ENCODE results near the gene SYK.

The SYK gene

GRCh38 chr9:90903766-90904424, 102.3 kb downstream of the SYK start:
- no peak for TF ChIP-seq CTCF (IDR thresholded peaks at IDR 0.05; ENCODE audit: borderline replicate concordance, insufficient read depth, low read depth, low read length)
- no peak overlapping the region for H3K4me3 ChIP-seq (ENCODE audit: low read depth, low read length)

GRCh38 chr9:90904706-90905478, 103.3 kb downstream of the SYK start:
- no peak overlapping the region for H3K4me3 ChIP-seq (ENCODE audit: low read depth, low read length)
- TF ChIP-seq CTCF (IDR thresholded peaks at IDR 0.05; ENCODE audit: borderline replicate concordance, insufficient read depth, low read depth, low read length) = no peak

- H3K4me3 ChIP-seq (ENCODE audit: low read depth, low read length) = no peak overlapping the region
- TF ChIP-seq CTCF (IDR thresholded peaks at IDR 0.05; ENCODE audit: borderline replicate concordance, insufficient read depth, low read depth, low read length) = no peak
These were observed 104.2 kb downstream of the SYK start for GRCh38 chr9:90905822-90906221.

GRCh38 chr9:90906316-90907055, 104.9 kb downstream of the SYK start:
- no peak overlapping the region for H3K4me3 ChIP-seq (ENCODE audit: low read depth, low read length)

GRCh38 chr9:90907056-90907445, 105.4 kb downstream of the SYK start:
- no peak for TF ChIP-seq CTCF (IDR thresholded peaks at IDR 0.05; ENCODE audit: borderline replicate concordance, insufficient read depth, low read depth, low read length)
- no peak overlapping the region for H3K4me3 ChIP-seq (ENCODE audit: low read depth, low read length)

More at GRCh38 chr9:90906316-90907055, 104.9 kb downstream of the SYK start:
- no peak for TF ChIP-seq CTCF (IDR thresholded peaks at IDR 0.05; ENCODE audit: borderline replicate concordance, insufficient read depth, low read depth, low read length)

- H3K4me3 ChIP-seq (ENCODE audit: low read depth, low read length) = no peak overlapping the region
- no peak for TF ChIP-seq CTCF (IDR thresholded peaks at IDR 0.05; ENCODE audit: borderline replicate concordance, insufficient read depth, low read depth, low read length)
These were observed 106.2 kb downstream of the SYK start for GRCh38 chr9:90907790-90908189.
